GM12878 (cell line): ENCODE data around the gene LTB4R2. TPM values are rescaled to one million over a fixed set of nuclear protein-coding genes. Genes with fewer than 3 reads are reported as not detected.
A peak's percentile ranks its signal among the peaks of the same experiment; 100 is the strongest.

Source experiments
- ATAC-seq: fragments of 200-7000 bp; cut with Tn5 transposase; 3 replicates; pipeline ENCODE4 v1.9.1; 2020; ENCODE audit warnings: mild to moderate bottlenecking, moderate library complexity
- BruUV-seq: library from RNA; stranded (reverse); fragments of 400-500 nt; replicated peaks from 2 replicates; lab custom pipeline; 2021; lab: Mats Ljungman, UMichigan
- CTCF ChIA-PET: fragments of 300-600 bp; sonication (Branson Sonifier 250); formaldehyde crosslinking; extraction: SDS; loops from one replicate; lab custom pipeline; 2021; ENCODE audit warnings: inconsistent platforms; lab: Yijun Ruan, JAX
- POLR2A ChIA-PET: fragments of 350-600 bp; formaldehyde crosslinking; extraction: SDS; loops from one replicate; lab custom pipeline; 2021; ENCODE audit warnings: inconsistent platforms; lab: Charles Lee
- RAD21 ChIA-PET: fragments of 300-600 bp; sonication (Branson Sonifier 250); formaldehyde crosslinking; loops from one replicate; lab custom pipeline; 2023; ENCODE audit warnings: antibody characterized with exemption; ENCODE audit not compliant: unreplicated experiment; lab: Charles Lee
- SMC1A ChIA-PET: fragments of 300-600 bp; sonication (Branson Sonifier 250); formaldehyde crosslinking; loops from one replicate; lab custom pipeline; 2023; ENCODE audit not compliant: unreplicated experiment, uncharacterized antibody; lab: Charles Lee
- DNase-seq: peaks from one replicate; pipeline ENCODE4 v3.0.0-alpha.2; 2011; ENCODE audit warnings: low read depth, low spot score
- FAIRE-seq: peaks from 3 replicates; lab custom pipeline; 2011; peaks lifted over from hg19 to GRCh38; lab: Jason Lieb, UNC
- H2AFZ ChIP-seq: 2 replicates; pipeline ENCODE4 v1.6.0; 2011; ENCODE audit warnings: low read depth, low read length, control low read depth; ENCODE audit not compliant: control insufficient read depth
- H3K27ac ChIP-seq: 2 replicates; pipeline ENCODE4 v1.5.1; 2011; ENCODE audit warnings: control low read depth; ENCODE audit not compliant: control insufficient read depth, insufficient read depth
- H3K27me3 ChIP-seq, 2 experiments: replicated peaks in 1 of 2; 2 replicates each; pipeline versions ENCODE4 v1.6.0 to v1.6.1; 2011; ENCODE audit warnings: low read length in 1 of 2; ENCODE audit not compliant: control insufficient read depth in 2 of 2, insufficient read depth in 2 of 2
- H3K36me3 ChIP-seq, 2 experiments: 2 replicates each; pipeline ENCODE4 v1.5.1; 2011; ENCODE audit warnings: low read length in 1 of 2; ENCODE audit not compliant: control insufficient read depth in 2 of 2, insufficient read depth in 2 of 2
- H3K4me1 ChIP-seq: 2 replicates; pipeline ENCODE4 v1.6.1; 2011; ENCODE audit warnings: mild to moderate bottlenecking, low read length, moderate library complexity, mixed read lengths; ENCODE audit not compliant: control insufficient read depth, insufficient read depth
- H3K4me2 ChIP-seq: 2 replicates; pipeline ENCODE4 v1.6.0; 2011; ENCODE audit warnings: control low read depth; ENCODE audit not compliant: control insufficient read depth, insufficient read depth
- H3K4me3 ChIP-seq: fragments of 200-600 bp; sonication (generic); 2 replicates; pipeline ENCODE4 v1.5.1; 2016
- H3K79me2 ChIP-seq: 2 replicates; pipeline ENCODE4 v1.6.0; 2011; ENCODE audit warnings: low read length; ENCODE audit not compliant: control insufficient read depth, insufficient read depth
- H3K9ac ChIP-seq: 2 replicates; pipeline ENCODE4 v1.8.0; 2011; ENCODE audit warnings: low read length, control low read depth, mixed read lengths; ENCODE audit not compliant: control insufficient read depth, insufficient read depth
- H3K9me3 ChIP-seq: replicated peaks from 3 replicates; pipeline ENCODE4 v1.5.1; 2011; ENCODE audit warnings: mild to moderate bottlenecking, low read length; ENCODE audit not compliant: control insufficient read depth, insufficient read depth
- H4K20me1 ChIP-seq: 2 replicates; pipeline ENCODE4 v1.6.0; 2011; ENCODE audit not compliant: control insufficient read depth, insufficient read depth
- ATF3 ChIP-seq: IDR thresholded peaks from 2 replicates; pipeline ENCODE4 v1.6.1; 2011; ENCODE audit warnings: low read depth, mild to moderate bottlenecking, low read length, moderate library complexity, borderline replicate concordance; ENCODE audit errors: extremely low read depth
- BHLHE40 ChIP-seq, 2 experiments: fragments of 450-650 bp in 1 of 2; IDR thresholded peaks; 2 replicates each; pipeline ENCODE4 v1.6.1; 2011 to 2017; ENCODE audit warnings: low read depth in 2 of 2, borderline replicate concordance in 1 of 2, improper control_type of control experiment in 1 of 2, low read length in 1 of 2, mild to moderate bottlenecking in 1 of 2
- CHD1 ChIP-seq: IDR thresholded peaks from 2 replicates; pipeline ENCODE4 v1.6.1; 2012; ENCODE audit warnings: low read depth, low read length, improper control_type of control experiment
- ELK1 ChIP-seq: IDR thresholded peaks from 2 replicates; pipeline ENCODE4 v1.6.1; 2012; ENCODE audit warnings: low read depth, low read length, improper control_type of control experiment
- KAT2A ChIP-seq: conservative IDR thresholded peaks from 2 replicates; pipeline ENCODE4 v1.6.1; 2011; ENCODE audit warnings: low read depth, low read length; ENCODE audit not compliant: control insufficient read depth
- NFXL1 ChIP-seq: fragments of 450-650 bp; IDR thresholded peaks from 2 replicates; pipeline ENCODE4 v1.6.1; 2017; ENCODE audit warnings: antibody characterized with exemption, mild to moderate bottlenecking, borderline replicate concordance
- RELA ChIP-seq: fragments of 450-650 bp; IDR thresholded peaks from 2 replicates; pipeline ENCODE4 v1.8.0; 2014; ENCODE audit warnings: borderline replicate concordance; ENCODE audit not compliant: partially characterized antibody
- REST ChIP-seq: IDR thresholded peaks from 2 replicates; pipeline ENCODE4 v1.6.1; 2012; ENCODE audit warnings: mild to moderate bottlenecking, low read depth, low read length
- SIX5 ChIP-seq: IDR thresholded peaks from 2 replicates; pipeline ENCODE4 v1.6.1; 2011; ENCODE audit warnings: mild to moderate bottlenecking, low read depth, low read length, moderate library complexity; ENCODE audit not compliant: severe bottlenecking
- SKIL ChIP-seq: fragments of 450-650 bp; IDR thresholded peaks from 2 replicates; pipeline ENCODE4 v1.6.1; 2017; ENCODE audit warnings: mild to moderate bottlenecking, low read depth, inconsistent platforms; ENCODE audit not compliant: poor library complexity, severe bottlenecking
- STAT1 ChIP-seq: fragments of 450-650 bp; conservative IDR thresholded peaks from 2 replicates; pipeline ENCODE4 v1.6.1; 2014; ENCODE audit warnings: antibody characterized with exemption, mild to moderate bottlenecking
- ZBED1 ChIP-seq: IDR thresholded peaks from 2 replicates; pipeline ENCODE4 v1.6.1; 2016; ENCODE audit warnings: borderline replicate concordance
- ZNF384 ChIP-seq: IDR thresholded peaks from 2 replicates; pipeline ENCODE4 v1.6.1; 2012; ENCODE audit warnings: low read depth, mild to moderate bottlenecking, low read length, improper control_type of control experiment, borderline replicate concordance
- ZZZ3 ChIP-seq: IDR thresholded peaks from 2 replicates; pipeline ENCODE4 v1.6.1; 2011; ENCODE audit warnings: low read depth; ENCODE audit not compliant: control insufficient read depth, insufficient read length
- WGBS: methylation state at CpG from one replicate; pipeline ENCODE4 v1.1.6; 2016; ENCODE audit warnings: low lambda C conversion rate; ENCODE audit not compliant: insufficient replicate concordance, insufficient coverage; ENCODE audit errors: missing lambda C conversion rate; 5-methylcytosine and 5-hydroxymethylcytosine counted together
- in situ Hi-C: fragments of 300-500 bp; cut with MboI; formaldehyde crosslinking; loops from 9 replicates; pipeline ENCODE4 v1.14.3; 2018; ENCODE audit warnings: mixed read lengths
- intact Hi-C: fragments of 100-400 bp; cut with micrococcal nuclease; formaldehyde crosslinking; loops from one replicate; pipeline ENCODE4 v1.14.2; 2022; ENCODE audit not compliant: unreplicated experiment
- polyA plus RNA-seq, 11 experiments: library from polyadenylated mRNA; depleted of rRNA in 4 of 11; unstranded in 6 of 11; stranded (reverse) in 5 of 11; fragments of >200 nt; fragmentation: Nextera tagmentation in 4 of 11; fragmentation: Illumina TruSeq in 1 of 11; extraction: Ambion mirVana in 4 of 11; extraction: Trizol in 1 of 11; gene quantifications; 1 replicate in 1 of 11; 2 replicates in 10 of 11; pipeline versions ENCODE4 v1.2.1 to v1.2.3, GENCODE V29; 2011 to 2016; ENCODE audit warnings: inconsistent platforms in 2 of 11, missing spikeins in 2 of 11, low read depth in 1 of 11
- total RNA-seq, 4 experiments: library from RNA; depleted of rRNA in 3 of 4; stranded (reverse); fragments of >200 nt in 3 of 4; fragmentation: Illumina TruSeq in 1 of 4; extraction: Trizol in 1 of 4; gene quantifications; 2 replicates each; pipeline versions ENCODE4 v1.2.1 to v1.2.3, GENCODE V29; 2013 to 2021

LTB4R2 gene
- total and polyA plus RNA-seq, 10 of the 15 experiments (the other 5 are each of a cell fraction or from before 2014, with no cell fraction given), result 0.06 to 16.0 (median 2.6) TPM

- 78% methylated on average over 4 of the region's 4 CpGs for WGBS
- ChIA-PET POLR2A (no interaction called here), RAD21 (no interaction called here), CTCF (interaction anchor here (0.9 to 1.3 kb wide), 2 partner anchors 18 to 47 kb away, joined by 3 to 4 read pairs; partner anchors contain the start of gene CIDEB), SMC1A (interaction anchor here (0.9 kb wide), 1 partner anchor 13 kb away, joined by 3 read pairs; no protein-coding TSS in a partner anchor)
- Histone ChIP-seq H3K36me3 (no peaks in the 10 kb centered on the region; a peak in 2 of 4 replicates), H3K27ac (no peak overlapping the region), H4K20me1 (no peaks in the 10 kb centered on the region), H3K9me3 (no peaks in the 10 kb centered on the region), H3K4me1 (no peaks in the 10 kb centered on the region), H3K27me3 (no peaks in the 10 kb centered on the region), H3K9ac (no peak overlapping the region), H3K4me3 (no peak overlapping the region), H3K4me2 (no peak overlapping the region), H3K79me2 (no peaks in the 10 kb centered on the region), H2AFZ (no peak overlapping the region)
- peak; percentile 13; the same call in 1 of the 3 replicates for ATAC-seq
- BruUV-seq, result no TSS peak
- no peak for DNase-seq
- intact Hi-C loops, result no loop called here
- in situ Hi-C loops, result no loop called here
- TF ChIP-seq STAT1, result no peak
- no peak for TF ChIP-seq SIX5
- TF ChIP-seq RELA, result no peak
- no peak for TF ChIP-seq ZZZ3
- TF ChIP-seq ZNF384, result no peak
- no peak for TF ChIP-seq ELK1
- no peak for TF ChIP-seq KAT2A
- no peak for TF ChIP-seq BHLHE40 (IDR thresholded peaks at IDR 0.05; ENCODE audit: borderline replicate concordance in 1 of 2, low read depth in 2 of 2, low read length in 1 of 2)
- no peak for TF ChIP-seq SKIL
- no peak for TF ChIP-seq ATF3
- TF ChIP-seq ZBED1, result no peak
- TF ChIP-seq CHD1, result no peak
- no peak for TF ChIP-seq NFXL1
- no peak for TF ChIP-seq REST
- no peak for FAIRE-seq
Observed at GRCh38 chr14:24260780-24261157, 49.2 kb upstream of the LTB4R2 start.
